ENCODE measurements around the gene MYO1F. TPM values are rescaled to one million over a fixed set of nuclear protein-coding genes. Genes with fewer than 3 reads are reported as not detected.

MYO1F gene
- total and polyA plus RNA-seq, 2 experiments from 2014 or later, result 0.54 to 1.6 TPM

DNA sequence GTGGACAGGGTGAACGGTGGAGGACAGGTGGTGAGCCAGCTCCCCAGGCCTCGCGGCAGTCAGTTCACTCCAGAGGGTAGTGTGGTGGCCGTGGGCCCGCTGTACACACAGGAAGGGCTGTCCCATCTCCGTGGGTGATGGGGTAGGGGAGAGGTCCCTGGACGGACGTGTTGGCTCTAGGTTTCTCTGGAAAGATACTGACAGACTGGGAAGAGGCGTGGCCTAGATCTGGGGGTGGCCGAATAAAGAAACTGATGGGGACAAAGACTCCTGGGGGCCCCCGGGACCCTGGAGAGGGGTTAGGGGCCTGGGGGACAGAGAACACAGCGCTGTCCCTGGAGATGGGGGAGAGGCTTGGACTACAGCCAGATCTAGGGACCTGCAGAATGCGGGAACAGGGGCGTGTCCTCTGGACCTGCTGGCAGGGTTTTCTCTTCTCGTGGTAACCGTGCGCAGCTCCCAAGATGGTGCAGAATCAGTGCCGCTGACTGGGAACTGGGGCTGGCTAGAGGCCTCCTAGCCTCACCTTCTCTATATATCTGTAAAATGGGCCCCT, 70.8 kb downstream of the MYO1F start:
- H3K4me3 ChIP-seq, result peak overlapping the region; percentile 77
- WGBS, 2 experiments (ENCODE audit: low coverage in 1 of 2, low lambda C conversion rate in 2 of 2, missing lambda C conversion rate in 2 of 2), result 26 to 28% methylated on average over 16 to 18 of the region's 18 CpGs

DNA sequence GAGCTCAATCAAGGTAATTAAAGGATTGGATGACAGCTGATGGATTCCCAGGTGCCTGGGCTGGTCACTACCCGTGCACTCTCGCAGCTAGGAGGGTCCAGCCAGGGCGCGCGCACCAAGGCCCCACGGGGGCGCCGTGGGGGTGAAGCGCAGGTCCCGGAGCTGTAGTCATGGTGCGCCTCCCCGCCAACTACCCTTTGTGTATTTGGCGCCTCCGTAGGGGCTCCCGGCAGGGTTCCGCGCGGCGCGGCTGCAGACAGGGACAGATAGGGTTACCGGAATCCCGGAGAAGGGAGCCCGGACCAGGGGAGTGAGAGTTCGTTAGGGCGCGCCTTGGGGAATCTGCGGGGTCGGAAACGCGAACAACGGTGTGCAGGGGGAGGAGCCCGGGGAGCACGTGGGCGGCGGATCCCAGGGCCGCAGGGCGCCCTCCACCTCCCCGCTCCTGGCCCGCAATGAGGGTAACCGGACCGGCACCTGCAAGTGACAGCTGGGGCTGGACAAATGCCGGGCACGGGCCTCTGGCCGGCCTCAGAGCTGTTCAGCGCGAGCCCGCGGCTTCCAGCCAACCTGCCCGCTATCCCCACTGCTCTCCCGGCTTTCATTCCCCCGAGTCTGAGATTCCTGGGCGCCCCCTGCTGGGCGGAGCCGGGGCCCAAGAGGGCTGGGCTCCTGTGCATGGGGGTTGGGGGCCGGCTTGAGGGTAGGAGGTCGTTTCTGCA, 71.4 kb downstream of the MYO1F start:
- H3K9me3 ChIP-seq (ENCODE audit: low read depth), result no peaks in the 10 kb centered on the region

More for the DNA sequence above, 70.8 kb downstream of the MYO1F start:
- Histone ChIP-seq H3K4me2 (ENCODE audit: unreplicated experiment) (peak overlapping the region; percentile 90), H3K9me3 (ENCODE audit: low read depth) (no peaks in the 10 kb centered on the region), H3F3A (ENCODE audit: insufficient read depth) (no peaks in the 10 kb centered on the region), H3K4me1 (ENCODE audit: insufficient read depth) (no peaks in the 10 kb centered on the region), H4K20me1 (ENCODE audit: insufficient read depth) (no peaks in the 10 kb centered on the region), H3K79me2 (ENCODE audit: insufficient read depth) (no peaks in the 10 kb centered on the region), H3K36me3 (ENCODE audit: low read depth) (no peaks in the 10 kb centered on the region), H3K27ac (no peak overlapping the region), H3K9me2 (ENCODE audit: insufficient read depth) (no peaks in the 10 kb centered on the region), H3K9ac (peak overlapping the region; percentile 48; the same call in 1 of the 2 replicates), H3K27me3 (replicated peaks; ENCODE audit: insufficient read depth) (no peaks in the 10 kb centered on the region), H2AFZ (peak overlapping the region; percentile 84)
- no peak for DNase-seq
- TF ChIP-seq EZH2phosphoT487 (IDR thresholded peaks at IDR 0.05; ENCODE audit: insufficient read depth, low read depth), result no peak
- in situ Hi-C loops (cut with MboI), result no loop called here

DNA sequence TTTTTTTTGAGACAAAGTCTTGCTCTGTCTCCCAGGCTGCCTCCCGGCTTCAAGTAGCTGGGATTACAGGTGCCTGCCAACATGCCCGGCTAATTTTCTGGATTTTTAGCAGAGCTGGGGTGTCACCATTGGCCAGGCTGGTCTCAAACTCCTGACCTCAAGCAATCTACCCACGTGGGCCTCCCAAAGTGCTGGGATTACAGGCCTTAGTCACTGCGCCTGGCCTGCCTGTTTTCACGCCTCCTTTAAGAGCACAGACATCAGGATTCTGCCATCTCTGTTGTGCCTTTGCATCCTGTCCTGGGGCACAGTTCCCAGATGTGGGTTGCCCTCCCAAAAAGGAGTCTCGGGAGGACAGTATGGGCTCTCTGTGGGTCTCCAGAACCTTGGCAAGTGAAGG, 72.3 kb downstream of the MYO1F start:
- H3K27me3 ChIP-seq (replicated peaks; ENCODE audit: insufficient read depth), result no peaks in the 10 kb centered on the region
- no peaks in the 10 kb centered on the region for H3K4me1 ChIP-seq (ENCODE audit: insufficient read depth)
- 43 to 49% methylated on average over 6 of the region's 6 CpGs for WGBS, 2 experiments (ENCODE audit: low coverage in 1 of 2, low lambda C conversion rate in 2 of 2, missing lambda C conversion rate in 2 of 2)
- H3K4me3 ChIP-seq, result no peak overlapping the region
- no peak overlapping the region for H3K27ac ChIP-seq
- H3F3A ChIP-seq (ENCODE audit: insufficient read depth), result no peaks in the 10 kb centered on the region
- no peak overlapping the region for H2AFZ ChIP-seq
- H3K9me3 ChIP-seq (ENCODE audit: low read depth), result no peaks in the 10 kb centered on the region
- TF ChIP-seq EZH2 (IDR thresholded peaks at IDR 0.05; ENCODE audit: insufficient read depth, poor library complexity, severe bottlenecking) (no peak), EZH2phosphoT487 (IDR thresholded peaks at IDR 0.05; ENCODE audit: insufficient read depth, low read depth) (no peak)
- in situ Hi-C loops (cut with MboI), result no loop called here
- peak; percentile 16 for DNase-seq
- no peak overlapping the region for H3K9ac ChIP-seq
- no peaks in the 10 kb centered on the region for H3K36me3 ChIP-seq (ENCODE audit: low read depth)
- no peak overlapping the region for H3K4me2 ChIP-seq (ENCODE audit: unreplicated experiment)
- no peaks in the 10 kb centered on the region for H4K20me1 ChIP-seq (ENCODE audit: insufficient read depth)
- no peaks in the 10 kb centered on the region for H3K79me2 ChIP-seq (ENCODE audit: insufficient read depth)
- H3K9me2 ChIP-seq (ENCODE audit: insufficient read depth), result no peaks in the 10 kb centered on the region

More for the DNA sequence above, 71.4 kb downstream of the MYO1F start:
- H3K27ac ChIP-seq, result no peak overlapping the region
- DNase-seq, result peak; percentile 80
- H3K36me3 ChIP-seq (ENCODE audit: low read depth), result no peaks in the 10 kb centered on the region
- H3K4me1 ChIP-seq (ENCODE audit: insufficient read depth), result no peaks in the 10 kb centered on the region
- no peaks in the 10 kb centered on the region for H3K79me2 ChIP-seq (ENCODE audit: insufficient read depth)
- no peaks in the 10 kb centered on the region for H3K27me3 ChIP-seq (replicated peaks; ENCODE audit: insufficient read depth)
- TF ChIP-seq EZH2 (IDR thresholded peaks at IDR 0.05; ENCODE audit: insufficient read depth, poor library complexity, severe bottlenecking), result no peak
- no peak for TF ChIP-seq EZH2phosphoT487 (IDR thresholded peaks at IDR 0.05; ENCODE audit: insufficient read depth, low read depth)
- peak overlapping the region; percentile 90 for H3K4me2 ChIP-seq (ENCODE audit: unreplicated experiment)
- H3K4me3 ChIP-seq, result peak overlapping the region; percentile 77
- H2AFZ ChIP-seq, result peak overlapping the region; percentile 84
- WGBS, 2 experiments (ENCODE audit: low coverage in 1 of 2, low lambda C conversion rate in 2 of 2, missing lambda C conversion rate in 2 of 2), result 2 to 3% methylated on average over 56 of the region's 56 CpGs
- H3K9ac ChIP-seq, result peak overlapping the region; percentile 48
- no peaks in the 10 kb centered on the region for H4K20me1 ChIP-seq (ENCODE audit: insufficient read depth)
- in situ Hi-C loops (cut with MboI), result no loop called here
- H3F3A ChIP-seq (ENCODE audit: insufficient read depth), result no peaks in the 10 kb centered on the region
- no peaks in the 10 kb centered on the region for H3K9me2 ChIP-seq (ENCODE audit: insufficient read depth)

DNA sequence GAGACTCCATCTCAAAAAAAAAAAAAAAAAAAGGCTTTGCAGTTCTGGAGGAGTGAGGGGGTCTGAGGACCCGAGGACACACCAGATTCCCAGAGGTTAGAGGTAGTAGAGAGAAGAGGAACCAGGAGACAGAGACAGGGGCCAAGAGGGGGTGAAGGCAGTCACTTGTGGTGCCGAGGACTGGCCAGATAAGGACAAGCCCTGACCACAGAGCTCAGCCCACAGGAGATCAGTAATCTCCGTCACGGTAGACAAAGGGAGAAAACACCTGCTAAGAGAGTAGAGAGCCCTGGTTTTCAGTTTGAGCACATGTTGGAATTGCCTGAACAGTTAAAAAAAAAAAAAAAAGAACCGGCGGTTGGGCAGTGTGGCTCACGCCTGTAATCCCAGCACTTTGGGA, 73.1 kb downstream of the MYO1F start:
- H3K36me3 ChIP-seq (ENCODE audit: low read depth), result no peaks in the 10 kb centered on the region
- H4K20me1 ChIP-seq (ENCODE audit: insufficient read depth), result no peaks in the 10 kb centered on the region
- H3K9me2 ChIP-seq (ENCODE audit: insufficient read depth), result no peaks in the 10 kb centered on the region
- no peaks in the 10 kb centered on the region for H3K27me3 ChIP-seq (replicated peaks; ENCODE audit: insufficient read depth)
- H3K4me3 ChIP-seq, result no peak overlapping the region
- H3K9me3 ChIP-seq (ENCODE audit: low read depth), result no peaks in the 10 kb centered on the region
- no peak for DNase-seq
- in situ Hi-C loops (cut with MboI), result no loop called here
- 87 to 91% methylated on average over 7 of the region's 7 CpGs for WGBS, 2 experiments (ENCODE audit: low coverage in 1 of 2, low lambda C conversion rate in 2 of 2, missing lambda C conversion rate in 2 of 2)
- H3K4me2 ChIP-seq (ENCODE audit: unreplicated experiment), result no peak overlapping the region
- no peak for TF ChIP-seq EZH2phosphoT487 (IDR thresholded peaks at IDR 0.05; ENCODE audit: insufficient read depth, low read depth)
- TF ChIP-seq EZH2 (IDR thresholded peaks at IDR 0.05; ENCODE audit: insufficient read depth, poor library complexity, severe bottlenecking), result no peak
- no peak overlapping the region for H2AFZ ChIP-seq
- H3F3A ChIP-seq (ENCODE audit: insufficient read depth), result no peaks in the 10 kb centered on the region
- no peaks in the 10 kb centered on the region for H3K4me1 ChIP-seq (ENCODE audit: insufficient read depth)
- H3K27ac ChIP-seq, result no peak overlapping the region
- no peak overlapping the region for H3K9ac ChIP-seq
- H3K79me2 ChIP-seq (ENCODE audit: insufficient read depth), result no peaks in the 10 kb centered on the region
